Neuron (in vitro differentiated cells): ENCODE results near the gene CMKLR1.

ENCODE experiments used
- H2AFZ ChIP-seq: one replicate; pipeline ENCODE4 v1.6.1; 2013; ENCODE audit warnings: low read depth, mild to moderate bottlenecking, inconsistent platforms, low read length, moderate library complexity
- H3K27me3 ChIP-seq: one replicate; pipeline ENCODE4 v1.6.1; 2013; ENCODE audit warnings: low read length; ENCODE audit not compliant: insufficient read depth
- H3K36me3 ChIP-seq: one replicate; pipeline ENCODE4 v1.6.1; 2013; ENCODE audit warnings: low read length; ENCODE audit not compliant: insufficient read depth
- H3K4me1 ChIP-seq: one replicate; pipeline ENCODE4 v1.6.1; 2013; ENCODE audit warnings: low read length; ENCODE audit not compliant: insufficient read depth
- H3K4me3 ChIP-seq: 2 replicates; pipeline ENCODE4 v1.5.1; 2013; ENCODE audit warnings: mild to moderate bottlenecking, low read length, moderate library complexity
- H3K9me3 ChIP-seq: one replicate; pipeline ENCODE4 v1.6.1; 2013; ENCODE audit warnings: low read length

CMKLR1 gene

DNA sequence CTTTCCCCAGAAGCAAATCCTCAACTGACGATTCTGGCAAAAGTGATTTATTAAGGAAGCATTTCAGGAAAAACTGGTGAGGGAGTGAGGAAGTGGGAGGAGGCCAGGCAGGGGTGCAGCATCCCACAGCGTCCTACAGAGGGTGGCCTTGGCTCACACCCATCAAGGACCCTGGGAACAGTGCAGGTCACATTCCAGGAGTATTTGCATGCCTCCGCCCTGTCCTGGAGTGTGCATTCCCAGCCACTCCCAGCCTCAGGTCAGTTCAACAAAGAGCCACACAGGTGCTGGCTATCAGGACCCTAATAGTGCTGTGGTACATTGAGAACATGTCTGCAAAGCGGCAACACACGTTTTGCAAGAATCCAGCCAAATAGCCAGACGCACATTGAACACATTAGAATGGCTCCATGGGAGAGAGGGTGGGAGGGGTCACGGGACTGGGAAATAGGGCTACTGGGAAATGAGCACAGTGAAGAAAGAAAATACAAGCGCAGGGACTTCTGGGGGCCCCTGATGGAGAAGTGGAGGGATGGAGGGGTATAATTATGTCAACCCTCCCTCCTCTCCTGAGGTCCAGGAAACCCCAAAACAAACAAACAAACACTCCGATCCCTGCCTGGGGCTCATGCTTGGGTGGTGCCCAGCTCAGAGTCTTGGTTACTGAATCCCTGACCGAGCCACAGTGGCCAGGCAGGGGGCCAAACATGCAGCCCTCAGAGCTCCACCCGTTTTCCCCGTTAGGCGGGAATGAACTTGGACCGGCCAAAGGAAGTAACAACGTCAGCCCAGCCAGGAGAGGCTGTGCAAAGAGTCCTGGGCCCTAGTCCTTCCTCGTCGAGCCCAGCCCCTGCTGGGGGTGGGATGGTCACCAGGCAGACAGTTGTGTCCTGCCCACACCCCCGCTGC lies 36.5 kb downstream of the CMKLR1 start:
- no peak overlapping the region for H3K4me3 ChIP-seq
- no peaks in the 10 kb centered on the region for H3K36me3 ChIP-seq
- H2AFZ ChIP-seq = no peak overlapping the region
- peaks cover 3% of the 10 kb centered on the region for H3K4me1 ChIP-seq
- no peaks in the 10 kb centered on the region for H3K9me3 ChIP-seq
- peaks cover 6% of the 10 kb centered on the region for H3K27me3 ChIP-seq

DNA sequence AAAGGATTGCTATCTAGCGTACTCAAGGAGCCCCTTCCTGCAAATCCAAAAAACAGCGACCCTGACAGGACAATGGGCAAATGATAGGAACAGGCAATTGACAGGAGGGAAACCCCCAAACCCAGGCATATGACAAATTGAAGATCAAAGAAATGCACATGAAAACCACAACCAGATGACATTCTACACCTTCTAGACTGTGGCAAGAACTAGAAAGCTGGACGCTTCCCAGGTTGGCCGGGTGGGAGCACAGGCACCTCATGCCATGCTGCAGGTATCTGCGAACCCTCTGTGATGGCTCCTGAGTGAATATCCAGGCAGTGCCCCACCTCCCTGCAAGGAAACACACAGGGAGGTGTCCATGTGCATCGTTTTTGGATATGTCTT lies 37.1 kb downstream of the CMKLR1 start:
- H2AFZ ChIP-seq = no peak overlapping the region
- no peak overlapping the region for H3K4me3 ChIP-seq
- H3K4me1 ChIP-seq = peaks cover 3% of the 10 kb centered on the region
- H3K27me3 ChIP-seq = peaks cover 6% of the 10 kb centered on the region
- H3K36me3 ChIP-seq = no peaks in the 10 kb centered on the region
- no peaks in the 10 kb centered on the region for H3K9me3 ChIP-seq

DNA sequence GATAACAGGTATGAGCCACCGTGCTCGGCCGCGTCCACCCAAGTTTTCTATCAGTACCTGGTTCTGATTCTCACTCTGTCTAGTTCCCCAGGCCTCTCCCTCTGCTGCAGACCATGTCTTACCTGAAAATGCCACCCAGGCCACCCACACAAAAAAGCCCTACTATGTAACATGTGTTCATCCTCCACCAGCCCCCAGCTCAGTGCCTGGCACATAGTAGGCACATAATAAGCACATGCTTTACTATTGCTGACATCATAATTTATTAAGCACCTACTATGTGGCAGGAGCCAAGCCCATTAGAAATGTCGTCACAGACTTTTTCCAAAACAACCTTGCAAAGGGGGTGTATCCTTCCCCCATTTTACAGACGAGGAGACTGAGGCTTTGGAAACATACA lies 37.8 kb downstream of the CMKLR1 start:
- Histone ChIP-seq H3K4me1 (peaks cover 3% of the 10 kb centered on the region), H3K27me3 (peaks cover 6% of the 10 kb centered on the region), H3K9me3 (no peaks in the 10 kb centered on the region), H3K4me3 (no peak overlapping the region), H3K36me3 (no peaks in the 10 kb centered on the region), H2AFZ (no peak overlapping the region)

- Histone ChIP-seq H3K9me3 (no peaks in the 10 kb centered on the region), H3K4me3 (no peak overlapping the region), H3K36me3 (no peaks in the 10 kb centered on the region), H2AFZ (no peak overlapping the region), H3K27me3 (peaks cover 2% of the 10 kb centered on the region), H3K4me1 (no peaks in the 10 kb centered on the region)
Observed at GRCh38 chr12:108299980-108300696, 39.0 kb downstream of the CMKLR1 start.

- Histone ChIP-seq H3K36me3 (no peaks in the 10 kb centered on the region), H3K27me3 (no peaks in the 10 kb centered on the region), H3K4me1 (no peaks in the 10 kb centered on the region), H2AFZ (no peak overlapping the region), H3K9me3 (no peaks in the 10 kb centered on the region), H3K4me3 (no peak overlapping the region)
Observed at GRCh38 chr12:108299516-108299915, 39.6 kb downstream of the CMKLR1 start.

- Histone ChIP-seq H3K36me3 (no peaks in the 10 kb centered on the region), H2AFZ (no peak overlapping the region), H3K4me3 (no peak overlapping the region), H3K9me3 (no peaks in the 10 kb centered on the region), H3K27me3 (no peaks in the 10 kb centered on the region), H3K4me1 (no peaks in the 10 kb centered on the region)
Observed at GRCh38 chr12:108298761-108299275, 40.3 kb downstream of the CMKLR1 start.

- Histone ChIP-seq H3K9me3 (no peaks in the 10 kb centered on the region), H3K4me3 (no peak overlapping the region), H3K27me3 (no peaks in the 10 kb centered on the region), H3K36me3 (no peaks in the 10 kb centered on the region), H2AFZ (no peak overlapping the region), H3K4me1 (no peaks in the 10 kb centered on the region)
Observed at GRCh38 chr12:108297895-108298760, 41.0 kb downstream of the CMKLR1 start.

- Histone ChIP-seq H3K4me3 (no peak overlapping the region), H3K27me3 (no peaks in the 10 kb centered on the region), H2AFZ (no peak overlapping the region), H3K9me3 (no peaks in the 10 kb centered on the region), H3K36me3 (no peaks in the 10 kb centered on the region), H3K4me1 (no peaks in the 10 kb centered on the region)
Observed at GRCh38 chr12:108297424-108297823, 41.7 kb downstream of the CMKLR1 start.

- Histone ChIP-seq H3K27me3 (no peaks in the 10 kb centered on the region), H3K4me3 (no peak overlapping the region), H3K4me1 (no peaks in the 10 kb centered on the region), H2AFZ (no peak overlapping the region), H3K36me3 (no peaks in the 10 kb centered on the region), H3K9me3 (no peaks in the 10 kb centered on the region)
Observed at GRCh38 chr12:108296945-108297344, 42.2 kb downstream of the CMKLR1 start.

DNA sequence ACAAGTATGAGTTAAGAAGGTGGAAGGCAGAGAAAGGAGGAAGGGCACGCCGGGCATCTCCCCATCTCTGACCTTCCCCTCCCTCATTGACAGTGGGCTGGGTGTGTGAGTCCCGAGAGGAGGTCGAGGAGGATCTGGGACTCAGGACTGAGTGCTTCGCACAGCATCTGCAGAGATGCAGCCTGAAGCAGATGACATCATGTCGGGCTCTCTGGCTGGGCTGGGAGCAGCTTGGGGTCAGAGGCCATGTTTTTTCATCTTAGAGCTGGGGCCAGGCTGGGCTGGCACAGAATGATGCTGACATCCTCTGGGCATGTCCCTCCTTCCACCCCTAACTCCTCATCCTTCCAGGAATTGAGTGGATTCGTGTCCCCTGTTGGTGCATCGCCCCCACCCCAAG lies 43.5 kb downstream of the CMKLR1 start:
- Histone ChIP-seq H3K4me3 (no peak overlapping the region), H3K36me3 (no peaks in the 10 kb centered on the region), H3K4me1 (no peaks in the 10 kb centered on the region), H3K9me3 (no peaks in the 10 kb centered on the region), H2AFZ (no peak overlapping the region), H3K27me3 (no peaks in the 10 kb centered on the region)

DNA sequence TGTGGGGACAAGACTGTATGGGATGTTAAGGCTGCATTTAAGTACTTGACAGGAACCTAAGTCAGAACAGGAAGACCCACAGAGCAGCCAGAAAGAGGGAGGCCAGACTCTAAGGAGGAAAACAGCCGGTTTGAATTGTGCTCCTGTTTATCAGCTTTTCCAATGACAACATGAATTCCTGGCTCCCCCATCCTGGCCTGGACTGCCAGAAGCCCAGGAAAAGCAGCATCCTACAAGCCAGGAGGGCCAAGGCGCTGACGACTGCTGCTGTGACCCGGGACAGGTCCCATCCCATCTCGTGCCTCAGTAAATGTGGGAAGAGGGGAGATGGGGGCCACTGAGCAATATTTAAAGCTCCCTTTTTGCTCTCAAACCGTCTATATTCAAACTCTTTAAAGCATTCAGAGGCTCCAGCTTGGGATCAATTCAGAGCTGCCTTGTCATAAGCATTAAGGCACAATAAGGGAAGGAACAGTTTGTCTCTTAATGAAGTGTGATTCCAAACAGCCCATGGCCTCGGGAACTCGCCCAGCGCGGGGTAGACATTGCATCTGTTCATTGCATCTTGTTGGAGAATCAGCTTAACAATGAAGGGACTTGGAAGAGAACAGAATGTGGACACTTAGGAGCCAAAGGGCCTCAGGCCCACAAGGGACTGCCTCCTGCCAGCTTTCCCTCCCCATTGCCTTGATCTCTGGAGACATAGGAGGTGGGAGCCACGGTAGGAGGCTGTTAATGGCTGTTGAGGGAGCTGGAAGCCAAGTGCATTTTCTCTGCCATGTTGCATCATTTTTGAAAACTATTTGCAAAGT lies 49.6 kb downstream of the CMKLR1 start:
- Histone ChIP-seq H3K4me3 (no peak overlapping the region), H3K36me3 (no peaks in the 10 kb centered on the region), H3K4me1 (no peaks in the 10 kb centered on the region), H3K27me3 (no peaks in the 10 kb centered on the region), H3K9me3 (no peaks in the 10 kb centered on the region), H2AFZ (no peak overlapping the region)

DNA sequence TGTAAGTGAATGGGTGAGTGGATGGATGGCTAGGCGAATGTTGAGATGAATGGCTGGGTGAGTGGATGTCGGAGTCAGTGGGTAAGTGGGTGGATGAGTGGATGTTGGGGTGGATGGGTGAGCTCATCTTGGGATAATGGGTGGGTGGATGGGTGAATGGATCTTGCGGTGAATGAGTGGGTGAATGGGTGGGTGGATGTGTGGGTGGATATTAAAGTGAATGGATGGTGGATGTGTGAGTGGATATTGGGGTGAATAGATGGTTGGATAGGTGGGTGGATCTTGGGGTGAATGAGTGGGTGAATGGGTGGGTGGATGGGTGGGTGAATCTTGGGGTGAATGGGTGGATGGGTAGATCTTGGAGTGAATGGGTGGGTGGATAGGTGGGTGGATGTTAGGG lies 51.9 kb downstream of the CMKLR1 start:
- Histone ChIP-seq H3K36me3 (no peaks in the 10 kb centered on the region), H2AFZ (no peak overlapping the region), H3K4me1 (no peaks in the 10 kb centered on the region), H3K27me3 (peaks cover 2% of the 10 kb centered on the region), H3K4me3 (no peak overlapping the region), H3K9me3 (no peaks in the 10 kb centered on the region)
